AG04449 (cell line): ENCODE measurements around the gene METTL1.

ENCODE experiments used
- CTCF ChIA-PET: fragments of 350-600 bp; formaldehyde crosslinking; extraction: SDS; loops from one replicate; lab custom pipeline; 2021; ENCODE audit warnings: antibody characterized with exemption; lab: Yijun Ruan, JAX
- POLR2A ChIA-PET: fragments of 400-600, 350-600 bp; formaldehyde crosslinking; extraction: SDS; loops from one replicate; lab custom pipeline; 2020; ENCODE audit warnings: antibody characterized with exemption, inconsistent platforms; lab: Yijun Ruan, JAX
- DNase-seq: peaks from one replicate; pipeline ENCODE4 v3.0.0-alpha.2; 2010; ENCODE audit warnings: low read depth, low spot score
- H3K4me3 ChIP-seq: 2 replicates; pipeline ENCODE4 v1.5.1; 2011; ENCODE audit warnings: low read depth, mild to moderate bottlenecking, control low read depth, low read length
- CTCF ChIP-seq: IDR thresholded peaks from one replicate; pipeline ENCODE4 v1.5.1; 2011; ENCODE audit warnings: mild to moderate bottlenecking, moderate library complexity, low read length, control low read depth, inconsistent platforms; ENCODE audit not compliant: insufficient read depth; ENCODE audit errors: missing control alignments

METTL1 gene

GRCh38 chr12:57800965-57801364 is 29.1 kb upstream of the METTL1 start:
- DNase-seq: no peak
- POLR2A ChIA-PET: no interaction called here
- H3K4me3 ChIP-seq: no peak overlapping the region
- CTCF ChIA-PET: interaction anchor here (1.1 to 28.9 kb wide), 7 partner anchors 14 to 107 kb away, joined by 3 to 478 read pairs (median 17); partner anchors contain the start of genes AVIL and TSFM
- TF ChIP-seq CTCF: no peak

GRCh38 chr12:57797933-57798332 is 26.0 kb upstream of the METTL1 start:
- H3K4me3 ChIP-seq: no peak overlapping the region
- TF ChIP-seq CTCF: no peak
- CTCF ChIA-PET: interaction anchor here (1.0 to 28.9 kb wide), 7 partner anchors 13 to 136 kb away, joined by 3 to 478 read pairs (median 3); partner anchors contain the start of genes AVIL and TSFM
- POLR2A ChIA-PET: no interaction called here
- DNase-seq: no peak

- POLR2A ChIA-PET: no interaction called here
- DNase-seq: no peak
- H3K4me3 ChIP-seq: no peak overlapping the region
- CTCF ChIA-PET: interaction anchor here (1.0 to 28.9 kb wide), 6 partner anchors 9 to 137 kb away, joined by 3 to 478 read pairs (median 83); partner anchors contain the start of genes AVIL and TSFM
- no peak for TF ChIP-seq CTCF
These were observed 25.1 kb upstream of the METTL1 start for GRCh38 chr12:57796996-57797395.

GRCh38 chr12:57795354-57795753 is 23.4 kb upstream of the METTL1 start:
- POLR2A ChIA-PET: no interaction called here
- no peak for TF ChIP-seq CTCF
- DNase-seq: no peak
- H3K4me3 ChIP-seq: no peak overlapping the region
- CTCF ChIA-PET: interaction anchor here (1.4 to 28.9 kb wide), 6 partner anchors 8 to 112 kb away, joined by 4 to 478 read pairs (median 96); partner anchors contain the start of genes AVIL and TSFM

- ChIA-PET POLR2A (interaction anchor here (0.7 to 1.0 kb wide), 2 partner anchors 43 to 44 kb away, joined by 3 read pairs; no protein-coding TSS in a partner anchor), CTCF (interaction anchor here (0.9 to 28.9 kb wide), 15 partner anchors 9 to 114 kb away, joined by 3 to 478 read pairs (median 4); partner anchors contain the start of genes AVIL and TSFM)
- DNase-seq: peak; percentile 81
- TF ChIP-seq CTCF: no peak
- H3K4me3 ChIP-seq: no peak overlapping the region
These were observed 22.0 kb upstream of the METTL1 start for GRCh38 chr12:57793920-57794319.

GRCh38 chr12:57783861-57784260 is 12.0 kb upstream of the METTL1 start:
- no peak for TF ChIP-seq CTCF
- POLR2A ChIA-PET: no interaction called here
- no peak overlapping the region for H3K4me3 ChIP-seq
- CTCF ChIA-PET: interaction anchor here (1.0 to 9.4 kb wide), 12 partner anchors 10 to 121 kb away, joined by 4 to 199 read pairs (median 8); partner anchors contain the start of genes CTDSP2, EEF1AKMT3 and METTL1
- DNase-seq: no peak
